HG03045 (cell line): ENCODE measurements around the gene UXS1.

ENCODE experiments used
- ATAC-seq: cut with Tn5 transposase; IDR thresholded peaks from one replicate; pipeline ENCODE4 v1.9.1; 2021; ENCODE audit warnings: mild to moderate bottlenecking, moderate library complexity; ENCODE audit not compliant: unreplicated experiment

The UXS1 gene

GRCh38 chr2:106161938-106162820 is 31.9 kb downstream of the UXS1 start:
- no peak for ATAC-seq

GRCh38 chr2:106161341-106161740 is 32.8 kb downstream of the UXS1 start:
- no peak for ATAC-seq

- no peak for ATAC-seq
Measured at GRCh38 chr2:106160786-106161261, 33.3 kb downstream of the UXS1 start.

GRCh38 chr2:106159866-106160785 is 34.0 kb downstream of the UXS1 start:
- ATAC-seq, result peak; percentile 53

- ATAC-seq, result no peak
Measured at GRCh38 chr2:106158871-106159270, 35.2 kb downstream of the UXS1 start.

GRCh38 chr2:106158131-106158530 is 36.0 kb downstream of the UXS1 start:
- no peak for ATAC-seq

- no peak for ATAC-seq
Measured at GRCh38 chr2:106157416-106157815, 36.7 kb downstream of the UXS1 start.

GRCh38 chr2:106156305-106157296 is 37.5 kb downstream of the UXS1 start:
- no peak for ATAC-seq

GRCh38 chr2:106153781-106154180 is 40.3 kb downstream of the UXS1 start:
- ATAC-seq, result no peak

- ATAC-seq, result no peak
Measured at GRCh38 chr2:106147665-106148064, 46.4 kb downstream of the UXS1 start.

- no peak for ATAC-seq
Measured at GRCh38 chr2:106147159-106147558, 46.9 kb downstream of the UXS1 start.

GRCh38 chr2:106144621-106145331 is 49.3 kb downstream of the UXS1 start:
- no peak for ATAC-seq

GRCh38 chr2:106143495-106144215 is 50.4 kb downstream of the UXS1 start:
- ATAC-seq, result no peak

- ATAC-seq, result no peak
Measured at GRCh38 chr2:106142683-106143082, 51.4 kb downstream of the UXS1 start.

- no peak for ATAC-seq
Measured at GRCh38 chr2:106140913-106141312, 53.2 kb downstream of the UXS1 start.

GRCh38 chr2:106140113-106140512 is 54.0 kb downstream of the UXS1 start:
- no peak for ATAC-seq

- no peak for ATAC-seq
Measured at GRCh38 chr2:106139238-106139935, 54.7 kb downstream of the UXS1 start.

- no peak for ATAC-seq
Measured at GRCh38 chr2:106138543-106139237, 55.4 kb downstream of the UXS1 start.
